GM18861 (cell line): ENCODE measurements around the gene BOLA3.
A peak's percentile ranks its signal among the peaks of the same experiment; 100 is the strongest.
"Not testable (repeated sequence)": the region's sequence is repeated elsewhere in the genome, so short reads cannot be mapped to it uniquely, and the experiment has no call there.

Experiments used
- ATAC-seq: cut with Tn5 transposase; IDR thresholded peaks from one replicate; pipeline ENCODE4 v1.9.1; 2021; ENCODE audit not compliant: unreplicated experiment

BOLA3 gene

DNA sequence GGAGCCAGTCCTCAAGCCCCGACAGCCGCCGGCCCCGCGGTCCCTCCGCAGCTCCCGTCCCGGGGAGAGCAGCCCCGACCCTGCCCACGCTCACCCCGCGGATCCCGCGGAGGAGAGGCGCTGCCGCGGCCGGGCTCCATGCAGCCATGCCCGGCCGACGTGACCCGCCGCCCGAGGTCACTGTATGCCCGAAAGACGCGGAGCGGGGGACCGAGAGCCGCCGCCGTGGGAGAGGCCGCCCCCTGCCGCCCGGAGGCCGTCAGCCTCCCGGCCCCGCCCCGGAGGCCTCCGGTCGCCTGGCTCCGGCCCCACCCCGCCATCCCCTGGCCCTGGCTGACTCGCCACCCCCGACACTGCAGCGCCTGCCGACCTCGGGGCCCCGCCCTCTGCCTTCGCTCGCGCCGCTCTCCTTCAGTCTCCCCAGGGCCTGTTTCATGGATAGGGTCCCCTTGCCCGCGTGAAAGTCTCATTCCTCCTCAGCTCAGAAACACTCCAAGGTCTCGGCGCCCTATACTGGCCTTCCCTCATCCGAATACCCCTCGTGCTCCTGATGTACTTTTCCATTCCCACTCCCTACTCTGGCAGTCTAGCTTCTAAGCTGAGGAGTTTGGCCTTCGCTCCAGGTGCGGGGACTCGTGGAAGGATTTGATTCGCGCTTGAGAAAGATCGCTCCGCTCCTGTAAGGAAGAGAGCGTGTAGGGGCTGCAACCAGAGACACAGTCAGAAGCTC lies at the start of gene BOLA3:
Gene BOLA3 (minus strand): TSS at position 186 of the 730 bp plus-strand sequence. CDS start 38 bp downstream, at position 148.
- ATAC-seq = peak; percentile 81

DNA sequence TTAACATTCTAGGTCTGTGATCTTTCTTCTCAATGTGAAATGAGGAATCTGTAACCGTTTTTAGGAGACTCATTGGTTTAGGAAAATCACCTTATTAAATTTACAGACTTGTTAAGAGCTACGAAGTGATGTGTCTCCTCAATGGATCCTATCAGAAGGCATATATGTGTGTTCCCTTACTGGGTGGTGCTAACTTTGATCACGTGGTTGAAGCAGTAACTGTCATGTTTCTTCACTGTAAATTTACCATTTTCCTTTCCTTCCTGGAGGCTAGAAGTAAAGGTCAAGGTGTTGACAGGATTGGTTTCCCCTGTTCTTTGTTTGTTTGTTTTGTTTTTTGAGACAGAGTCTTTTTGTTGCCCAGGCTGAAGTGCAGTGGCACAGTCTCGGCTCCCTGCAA lies 49.3 kb upstream of the BOLA3 start:
- ATAC-seq = no peak

DNA sequence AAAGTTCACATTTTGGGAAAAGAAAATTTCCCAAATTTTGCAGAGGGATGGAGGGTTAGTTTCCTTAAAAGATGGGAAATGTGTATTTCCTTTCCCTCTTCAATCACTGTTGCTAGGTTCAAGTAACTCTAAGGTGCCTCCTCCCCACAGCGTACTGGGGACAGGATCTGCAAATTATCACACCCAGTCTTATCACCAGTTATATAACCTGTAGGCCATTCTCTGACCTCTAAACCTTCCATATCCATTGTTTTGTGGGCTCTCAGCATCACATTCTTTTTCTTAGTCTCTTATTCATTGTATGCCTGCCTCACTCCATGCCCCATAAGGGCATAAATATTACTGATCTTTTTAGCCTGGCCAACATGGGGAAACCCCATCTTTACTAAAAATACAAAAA lies 47.1 kb upstream of the BOLA3 start:
- ATAC-seq = no peak

- no peak for ATAC-seq
Measured at GRCh38 chr2:74191596-74192380, 44.1 kb upstream of the BOLA3 start.

GRCh38 chr2:74188696-74189095 lies 41.0 kb upstream of the BOLA3 start:
- ATAC-seq = no peak

DNA sequence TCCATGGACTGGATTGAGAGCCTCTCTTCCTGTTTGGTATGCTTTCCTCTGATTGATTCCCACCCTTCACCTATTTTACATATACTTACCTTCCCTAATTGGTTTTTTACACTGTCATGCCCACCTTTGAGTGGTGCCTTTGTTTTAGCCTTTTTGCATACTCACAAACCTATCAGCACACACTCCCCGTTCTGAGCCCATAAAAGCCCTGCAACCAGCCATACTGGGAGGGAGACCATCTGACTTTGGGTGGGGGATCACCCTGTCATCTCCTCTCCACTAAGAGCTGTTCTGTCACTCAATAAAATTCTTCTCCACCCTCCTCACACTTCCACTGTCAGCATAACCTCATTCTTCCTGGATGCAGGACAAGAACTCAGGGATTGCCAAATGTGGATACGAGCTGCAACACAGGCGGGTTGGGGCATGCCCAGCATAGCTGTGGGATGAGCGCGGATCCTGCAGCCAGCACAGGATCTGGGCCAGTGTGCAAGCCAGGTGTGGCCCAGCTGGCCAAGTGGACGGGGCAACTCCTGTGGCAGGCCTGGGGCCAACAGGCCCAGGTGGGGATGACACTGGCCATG lies 40.4 kb upstream of the BOLA3 start:
- ATAC-seq = no peak

GRCh38 chr2:74186706-74187105 lies 39.0 kb upstream of the BOLA3 start:
- not testable (repeated sequence) for ATAC-seq

DNA sequence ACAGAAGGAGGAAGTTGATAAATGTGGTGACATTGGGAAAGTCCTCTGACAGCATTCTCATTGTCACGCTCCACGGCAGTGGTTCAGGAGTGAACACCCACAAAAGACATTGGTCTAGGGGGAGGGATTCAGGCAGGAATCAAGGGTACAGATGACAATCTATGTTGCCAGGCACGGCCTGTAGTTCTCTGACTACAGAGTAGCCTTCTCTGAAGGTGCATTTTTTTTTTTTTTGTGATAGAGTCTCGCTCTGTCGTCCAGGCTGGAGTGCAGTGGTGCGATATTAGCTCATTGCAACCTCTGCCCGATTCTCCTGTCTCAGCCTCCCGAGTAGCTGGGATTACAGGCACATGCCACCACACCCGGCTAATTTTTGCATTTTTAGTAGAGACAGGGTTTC lies 38.3 kb upstream of the BOLA3 start:
- peak; percentile 69 for ATAC-seq

DNA sequence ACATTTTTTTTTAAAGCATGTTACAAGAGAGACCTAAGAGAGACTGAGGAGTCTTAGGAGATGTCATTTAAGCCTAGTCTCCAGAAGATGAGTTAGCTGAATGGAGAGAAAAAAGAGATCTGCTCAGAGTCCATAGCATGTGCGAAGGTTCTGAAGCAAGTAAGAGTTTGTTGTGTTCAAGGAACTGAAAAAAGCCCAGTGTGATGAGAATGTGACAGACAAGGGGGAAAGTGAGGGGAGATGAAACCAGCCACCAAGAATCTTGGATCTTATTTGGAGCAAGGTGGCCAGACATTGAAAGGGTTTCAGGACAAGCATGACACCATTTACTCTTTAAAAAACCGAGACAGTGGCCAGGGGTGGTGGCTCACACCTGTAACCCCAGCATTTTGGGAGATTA lies 36.2 kb upstream of the BOLA3 start:
- no peak for ATAC-seq

DNA sequence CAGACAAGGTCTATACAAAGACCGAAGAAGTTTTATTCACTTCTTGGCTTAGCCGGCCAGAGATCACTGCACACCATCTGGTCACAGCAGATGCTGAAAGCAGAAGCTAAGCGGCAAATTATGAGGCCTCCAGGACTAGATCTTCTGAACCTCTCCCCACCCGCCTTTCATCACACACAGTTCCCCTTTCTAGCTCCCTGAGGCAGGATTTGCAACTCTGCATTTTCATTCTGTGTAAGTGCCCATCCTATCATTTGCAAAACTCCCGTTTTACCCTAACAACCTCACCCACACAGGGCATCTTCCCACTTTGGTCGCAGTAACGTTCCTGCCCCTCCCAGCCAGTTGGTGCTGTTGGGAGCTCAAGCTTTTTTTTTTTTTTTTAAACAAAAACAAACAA lies 34.0 kb upstream of the BOLA3 start:
- ATAC-seq = peak; percentile 24

DNA sequence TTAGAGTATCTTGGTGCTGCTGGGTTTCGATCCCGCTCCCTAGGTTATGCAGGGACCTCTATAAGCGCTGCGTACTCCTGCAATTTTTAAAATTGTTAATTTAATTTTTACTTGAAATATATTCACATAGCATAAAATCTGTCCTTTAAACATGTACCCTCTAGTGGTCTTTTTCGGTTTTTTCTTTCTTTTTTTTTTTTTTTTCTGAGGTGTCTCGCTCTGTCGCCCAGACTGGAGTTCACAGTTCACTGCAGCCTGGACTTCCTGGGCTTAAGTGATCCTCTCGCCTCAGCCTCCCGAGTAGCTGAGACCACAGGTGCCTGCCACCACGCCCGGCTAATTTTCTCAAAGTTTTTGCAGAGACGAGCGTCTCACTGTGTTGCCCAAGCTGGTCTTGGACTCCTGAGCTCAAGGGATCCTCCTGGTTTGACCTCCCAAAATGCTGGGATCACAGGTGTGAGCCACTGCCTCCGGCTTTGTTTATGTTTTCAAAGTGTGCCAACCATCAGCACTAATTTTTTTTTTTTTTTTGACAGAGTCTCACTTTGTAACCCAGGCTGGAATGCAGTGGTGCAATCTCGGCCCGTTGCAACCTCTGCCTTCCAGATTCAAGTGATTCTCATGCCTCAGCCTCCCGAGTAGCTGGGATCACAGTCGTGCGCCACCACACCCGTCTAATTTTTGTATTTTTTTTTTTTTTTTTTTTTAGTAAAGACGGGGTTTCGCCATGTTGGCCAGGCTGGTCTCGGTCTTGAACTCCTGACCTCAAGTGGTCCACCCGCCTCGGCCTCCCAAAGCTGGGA lies 31.6 kb upstream of the BOLA3 start:
- ATAC-seq = peak; percentile 3

- ATAC-seq = peak; percentile 71
Measured at GRCh38 chr2:74178211-74179062, 30.7 kb upstream of the BOLA3 start, which contains the start of gene MOB1A. TSS of gene MOB1A (minus strand) at chr2:74178879. CDS start at chr2:74178674, 205 bp downstream.

DNA sequence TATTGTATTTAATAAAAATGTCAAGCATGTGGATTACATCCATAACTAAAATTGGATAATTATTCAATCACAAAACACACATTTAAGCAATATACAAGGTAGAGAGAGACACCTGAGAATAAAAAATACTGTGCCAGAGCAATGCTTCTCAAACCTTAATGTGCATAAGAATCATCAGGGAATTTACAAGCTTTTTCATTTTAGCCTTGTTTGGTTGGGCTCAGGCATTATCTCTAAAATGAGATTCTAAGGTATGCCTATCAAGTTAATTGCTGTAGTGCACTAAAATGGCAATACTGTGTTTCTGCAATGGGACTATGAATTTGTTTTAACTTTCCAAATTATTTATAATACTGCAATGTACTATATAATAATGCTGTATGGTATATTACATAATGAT lies 30.0 kb upstream of the BOLA3 start:
- ATAC-seq = no peak

- ATAC-seq = no peak
Measured at GRCh38 chr2:74174909-74175308, 27.2 kb upstream of the BOLA3 start.

GRCh38 chr2:74168739-74169138 lies 21.0 kb upstream of the BOLA3 start:
- no peak for ATAC-seq

GRCh38 chr2:74164761-74165160 lies 17.0 kb upstream of the BOLA3 start:
- ATAC-seq = no peak

- ATAC-seq = no peak
Measured at GRCh38 chr2:74162951-74163350, 15.2 kb upstream of the BOLA3 start.

GRCh38 chr2:74155830-74156229 lies 8.1 kb upstream of the BOLA3 start:
- no peak for ATAC-seq

DNA sequence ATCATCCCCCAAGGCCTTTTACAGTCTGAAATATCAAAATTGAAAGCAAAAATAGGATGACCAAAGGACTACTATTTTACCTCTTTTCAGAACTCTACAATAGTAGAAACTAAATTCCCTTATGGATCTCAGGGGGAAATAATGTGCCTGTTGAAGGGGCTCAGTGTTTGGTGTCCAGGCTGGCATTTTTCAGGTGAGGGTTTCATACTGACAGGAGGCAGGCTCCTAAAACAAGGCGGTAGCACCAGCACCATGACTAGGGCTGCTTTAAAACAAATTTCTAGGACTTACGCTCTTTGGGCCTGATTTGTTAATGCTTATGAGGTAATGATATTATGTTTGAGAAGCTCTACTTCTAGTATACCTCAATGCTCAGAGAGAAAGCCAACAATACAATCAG lies 5.2 kb upstream of the BOLA3 start:
- no peak for ATAC-seq
